ENCODE measurements around the gene COL6A5. TPM values are rescaled to one million over a fixed set of nuclear protein-coding genes. Genes with fewer than 3 reads are reported as not detected.
"Not testable (repeated sequence)": the region's sequence is repeated elsewhere in the genome, so short reads cannot be mapped to it uniquely, and the experiment has no call there.

COL6A5 gene
- polyA plus RNA-seq, 6 donors from 2014 or later, result not detected

DNA sequence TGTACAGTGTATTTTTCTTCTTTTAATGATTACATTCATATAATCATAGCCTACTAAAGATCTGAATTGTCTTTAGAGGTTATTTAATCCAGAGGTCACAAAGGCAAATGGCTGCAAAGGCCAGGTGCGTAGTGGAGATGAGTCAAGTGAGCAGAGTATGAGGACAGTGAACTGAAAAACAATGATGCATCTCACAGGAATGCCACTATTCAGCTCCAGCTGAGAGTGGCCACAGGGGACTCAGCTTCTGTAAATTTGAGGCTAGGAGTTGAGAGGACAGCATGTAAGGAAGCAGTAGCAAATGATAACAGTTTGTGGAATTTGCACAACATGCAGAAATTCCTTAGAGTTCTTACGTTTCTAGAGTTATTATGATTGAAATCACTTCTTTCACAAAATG, 50.4 kb downstream of the COL6A5 start:
- H3K27ac Mint-ChIP-seq, result no peak overlapping the region
- ATAC-seq (ENCODE audit: low read depth in 2 of 2) (no peak), DNase-seq (no peak)
- H3K4me1 Mint-ChIP-seq, result no peaks in the 10 kb centered on the region
- peaks cover 0 to 16% (median 7%) of the 10 kb centered on the region in 3 donors for H3K27me3 Mint-ChIP-seq
- H3K36me3 Mint-ChIP-seq, result peaks cover 0 to 7% of the 10 kb centered on the region in 2 donors
- no peak overlapping the region for H3K4me3 Mint-ChIP-seq
- H3K9me3 Mint-ChIP-seq, result peaks cover 0 to 10% (median 2%) of the 10 kb centered on the region in 7 donors

GRCh38 chr3:130404401-130404800, 58.9 kb downstream of the COL6A5 start:
- DNase-seq, result no peak
- Mint-ChIP-seq H3K27me3 (peaks cover 4 to 17% (median 5%) of the 10 kb centered on the region in 3 donors), H3K9me3 (peaks cover 12 to 31% (median 15%) of the 10 kb centered on the region in 7 donors), H3K4me1 (no peaks in the 10 kb centered on the region), H3K36me3 (peaks cover 0 to 15% of the 10 kb centered on the region in 2 donors), H3K27ac (no peak overlapping the region), H3K4me3 (no peak overlapping the region)
- no peak for ATAC-seq (ENCODE audit: low read depth in 2 of 2)

DNA sequence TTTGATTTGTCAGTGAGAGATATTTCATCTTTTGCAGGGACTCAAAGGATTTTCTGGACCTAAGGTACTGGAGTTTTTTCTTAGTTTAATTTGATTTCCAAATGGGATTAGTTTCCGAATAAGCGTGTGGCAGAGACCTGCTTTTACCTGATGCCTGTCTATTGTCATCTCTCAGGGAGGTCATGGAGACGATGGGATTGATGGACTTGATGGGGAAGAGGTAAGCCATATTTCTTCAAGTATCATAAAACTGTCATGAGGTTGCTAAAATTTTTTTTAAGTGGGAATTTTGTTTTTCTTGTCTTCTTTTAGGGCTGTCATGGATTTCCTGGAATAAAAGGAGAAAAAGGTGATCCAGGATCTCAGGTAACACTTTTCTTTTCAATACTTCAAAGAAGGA, 60.5 kb downstream of the COL6A5 start:
- Mint-ChIP-seq H3K36me3 (peaks cover 0 to 8% of the 10 kb centered on the region in 2 donors), H3K27me3 (peaks cover under 1 to 9% (median 5%) of the 10 kb centered on the region in 3 donors), H3K27ac (no peak overlapping the region), H3K9me3 (peaks cover 10 to 31% (median 15%) of the 10 kb centered on the region in 7 donors), H3K4me1 (no peaks in the 10 kb centered on the region), H3K4me3 (no peak overlapping the region)
- ATAC-seq (ENCODE audit: low read depth in 2 of 2) (no peak), DNase-seq (no peak)

- ATAC-seq (ENCODE audit: low read depth in 2 of 2); DNase-seq; H3K27ac Mint-ChIP-seq; H3K36me3 Mint-ChIP-seq; H3K4me1 Mint-ChIP-seq; H3K27me3 Mint-ChIP-seq: not testable (repeated sequence)
- Mint-ChIP-seq H3K9me3 (peaks cover 10 to 31% (median 15%) of the 10 kb centered on the region in 7 donors), H3K4me3 (peak overlapping the region in 1 of 8 donors; percentile 32)
Measured at GRCh38 chr3:130408253-130408652, 62.8 kb downstream of the COL6A5 start.

DNA sequence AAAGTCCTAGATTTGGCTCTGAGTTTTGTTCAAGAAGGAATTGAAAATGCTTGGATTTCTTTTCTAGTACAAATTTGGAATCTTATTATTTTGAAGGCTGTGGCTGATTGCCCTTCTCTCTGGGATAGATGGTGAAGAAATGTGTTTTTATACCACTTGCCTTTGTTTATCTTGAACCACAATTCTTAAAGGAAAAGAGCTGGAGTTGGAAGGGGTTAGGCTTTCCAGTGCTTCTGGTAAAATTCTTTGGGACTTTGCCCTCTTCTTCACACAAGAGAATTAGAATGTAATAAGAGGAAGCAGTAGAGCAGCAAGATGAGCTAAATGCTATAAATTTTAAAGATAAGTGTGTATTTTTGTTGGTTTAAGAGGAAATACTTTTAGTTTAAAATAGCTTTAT, 65.8 kb downstream of the COL6A5 start:
- peaks cover 8 to 21% (median 14%) of the 10 kb centered on the region in 7 donors for H3K9me3 Mint-ChIP-seq
- ATAC-seq (ENCODE audit: low read depth in 2 of 2), result no peak
- H3K4me3 Mint-ChIP-seq, result no peak overlapping the region
- H3K27ac Mint-ChIP-seq, result no peak overlapping the region
- no peaks in the 10 kb centered on the region for H3K4me1 Mint-ChIP-seq
- no peaks in the 10 kb centered on the region for H3K27me3 Mint-ChIP-seq
- peaks cover 0 to 8% of the 10 kb centered on the region in 2 donors for H3K36me3 Mint-ChIP-seq
- no peak for DNase-seq

GRCh38 chr3:130412991-130413560, 67.6 kb downstream of the COL6A5 start:
- Mint-ChIP-seq H3K27me3 (peaks cover 0 to under 1% (median 0%) of the 10 kb centered on the region in 3 donors), H3K4me3 (no peak overlapping the region), H3K4me1 (no peaks in the 10 kb centered on the region), H3K27ac (no peak overlapping the region), H3K36me3 (peaks cover 0 to 8% of the 10 kb centered on the region in 2 donors), H3K9me3 (peaks cover 5 to 6% (median 6%) of the 10 kb centered on the region in 7 donors)
- ATAC-seq (ENCODE audit: low read depth in 2 of 2) (no peak), DNase-seq (no peak)

GRCh38 chr3:130414457-130414856, 69.0 kb downstream of the COL6A5 start:
- peaks cover 0 to 1% (median 0%) of the 10 kb centered on the region in 7 donors for H3K9me3 Mint-ChIP-seq
- H3K27ac Mint-ChIP-seq, result no peak overlapping the region
- DNase-seq, result no peak
- H3K36me3 Mint-ChIP-seq, result no peaks in the 10 kb centered on the region
- peaks cover 0 to 4% (median 0%) of the 10 kb centered on the region in 3 donors for H3K27me3 Mint-ChIP-seq
- no peak overlapping the region for H3K4me3 Mint-ChIP-seq
- no peak for ATAC-seq (ENCODE audit: low read depth in 2 of 2)
- H3K4me1 Mint-ChIP-seq, result no peaks in the 10 kb centered on the region

DNA sequence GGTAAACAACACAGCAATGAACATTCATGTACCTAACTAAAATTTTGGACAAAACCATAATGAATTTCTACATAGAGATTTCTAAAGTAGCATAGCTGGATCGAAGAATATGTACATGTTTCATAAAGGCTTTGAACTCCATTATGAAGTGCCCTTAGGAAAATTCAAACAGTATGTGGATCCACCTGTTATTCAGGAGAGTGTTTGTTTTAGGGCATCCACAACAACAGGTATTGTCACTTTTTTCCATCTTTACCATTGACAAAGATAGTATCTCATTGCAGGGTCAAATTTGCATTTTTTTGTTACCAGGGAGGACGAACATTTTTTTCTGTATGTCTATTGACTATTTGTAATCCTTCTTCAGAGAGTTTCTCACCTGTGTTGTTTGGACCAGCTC, 75.0 kb downstream of the COL6A5 start:
- Mint-ChIP-seq H3K27me3 (peaks cover 0 to 9% (median 0%) of the 10 kb centered on the region in 3 donors), H3K4me3 (no peak overlapping the region), H3K27ac (no peak overlapping the region), H3K4me1 (no peaks in the 10 kb centered on the region), H3K36me3 (no peaks in the 10 kb centered on the region), H3K9me3 (peaks cover 0 to 2% (median 0%) of the 10 kb centered on the region in 7 donors)
- DNase-seq (no peak), ATAC-seq (ENCODE audit: low read depth in 2 of 2) (no peak)

DNA sequence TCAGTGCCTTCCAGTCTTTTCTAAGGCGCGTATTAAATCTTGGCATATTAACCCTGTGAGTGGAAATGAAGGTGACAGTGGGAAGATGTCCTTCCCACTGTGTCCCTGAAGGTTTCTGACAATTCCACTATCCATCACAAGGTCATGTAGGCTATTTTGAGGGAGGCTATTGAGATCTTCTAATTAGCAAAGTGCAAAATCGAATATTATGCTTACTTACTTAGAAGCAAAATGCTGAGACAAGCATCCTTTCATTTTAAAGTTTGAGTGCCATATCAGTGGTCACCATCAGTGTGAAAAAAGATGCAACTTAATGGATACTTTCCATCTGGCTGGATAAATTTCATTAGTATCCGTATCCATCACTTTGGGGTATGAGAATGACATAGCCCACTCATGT, 77.6 kb downstream of the COL6A5 start:
- Mint-ChIP-seq H3K27ac (no peak overlapping the region), H3K9me3 (peaks cover 0 to 2% (median 0%) of the 10 kb centered on the region in 7 donors), H3K4me3 (no peak overlapping the region), H3K4me1 (no peaks in the 10 kb centered on the region), H3K27me3 (peaks cover 0 to 8% (median 0%) of the 10 kb centered on the region in 3 donors), H3K36me3 (no peaks in the 10 kb centered on the region)
- DNase-seq (no peak), ATAC-seq (ENCODE audit: low read depth in 2 of 2) (no peak)

GRCh38 chr3:130424837-130425236, 79.4 kb downstream of the COL6A5 start:
- Mint-ChIP-seq H3K4me3 (no peak overlapping the region), H3K27ac (no peak overlapping the region), H3K27me3 (peaks cover 0 to 5% (median 0%) of the 10 kb centered on the region in 3 donors), H3K9me3 (peaks cover 0 to 2% (median 0%) of the 10 kb centered on the region in 7 donors), H3K4me1 (no peaks in the 10 kb centered on the region), H3K36me3 (no peaks in the 10 kb centered on the region)
- ATAC-seq (ENCODE audit: low read depth in 2 of 2) (no peak), DNase-seq (no peak)

GRCh38 chr3:130425484-130425883, 80.0 kb downstream of the COL6A5 start:
- peaks cover 0 to 2% (median 0%) of the 10 kb centered on the region in 7 donors for H3K9me3 Mint-ChIP-seq
- no peak overlapping the region for H3K4me3 Mint-ChIP-seq
- ATAC-seq (ENCODE audit: low read depth in 2 of 2) (no peak), DNase-seq (no peak)
- no peaks in the 10 kb centered on the region for H3K4me1 Mint-ChIP-seq
- no peak overlapping the region for H3K27ac Mint-ChIP-seq
- no peaks in the 10 kb centered on the region for H3K36me3 Mint-ChIP-seq
- peaks cover 0 to 5% (median 0%) of the 10 kb centered on the region in 3 donors for H3K27me3 Mint-ChIP-seq

DNA sequence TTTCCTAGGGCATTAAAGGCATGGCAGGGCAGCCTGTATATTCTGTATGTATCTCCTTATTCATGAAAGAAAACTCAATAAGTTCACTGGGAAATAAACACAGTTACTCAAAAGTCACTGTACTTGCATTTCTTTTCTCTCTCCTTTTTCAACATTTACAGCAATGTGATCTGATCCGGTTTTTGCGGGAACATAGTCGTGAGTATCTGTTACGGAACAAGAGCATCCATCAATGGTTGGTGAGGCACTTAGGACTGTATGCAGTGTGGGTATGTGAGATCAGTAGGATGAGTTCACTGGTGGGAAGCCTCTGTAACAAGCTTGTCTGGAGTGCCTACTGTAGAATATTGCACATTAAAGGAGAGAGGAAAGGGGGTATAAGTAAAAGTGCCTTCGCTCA, 80.7 kb downstream of the COL6A5 start:
- Mint-ChIP-seq H3K9me3 (peaks cover 0 to 2% (median 0%) of the 10 kb centered on the region in 7 donors), H3K27ac (no peak overlapping the region), H3K27me3 (peaks cover 0 to 5% (median 0%) of the 10 kb centered on the region in 3 donors), H3K36me3 (no peaks in the 10 kb centered on the region), H3K4me1 (no peaks in the 10 kb centered on the region), H3K4me3 (no peak overlapping the region)
- DNase-seq, result no peak
- ATAC-seq (ENCODE audit: low read depth in 2 of 2), result no peak

- Mint-ChIP-seq H3K4me3 (no peak overlapping the region), H3K27me3 (peaks cover 0 to 5% (median 0%) of the 10 kb centered on the region in 3 donors), H3K4me1 (no peaks in the 10 kb centered on the region), H3K36me3 (no peaks in the 10 kb centered on the region), H3K9me3 (peaks cover 0 to 4% (median 2%) of the 10 kb centered on the region in 7 donors), H3K27ac (no peak overlapping the region)
- no peak for ATAC-seq (ENCODE audit: low read depth in 2 of 2)
- DNase-seq, result no peak
Measured at GRCh38 chr3:130428871-130429712, 83.6 kb downstream of the COL6A5 start.

- no peaks in the 10 kb centered on the region for H3K4me1 Mint-ChIP-seq
- DNase-seq (no peak), ATAC-seq (ENCODE audit: low read depth in 2 of 2) (no peak)
- H3K9me3 Mint-ChIP-seq, result peaks cover 0 to 8% (median 3%) of the 10 kb centered on the region in 7 donors
- no peaks in the 10 kb centered on the region for H3K36me3 Mint-ChIP-seq
- H3K27me3 Mint-ChIP-seq, result peaks cover 0 to 4% (median 0%) of the 10 kb centered on the region in 3 donors
- H3K4me3 Mint-ChIP-seq, result no peak overlapping the region
- H3K27ac Mint-ChIP-seq, result no peak overlapping the region
Measured at GRCh38 chr3:130429713-130430023, 84.2 kb downstream of the COL6A5 start.

All from naive B cell (primary cell).